Keratinocyte (primary cell): Measurements from ENCODE around the gene NIPBL. TPM values are rescaled to one million over a fixed set of nuclear protein-coding genes. Genes with fewer than 3 reads are reported as not detected.

Experiments
- DNase-seq: peaks from one replicate; pipeline ENCODE4 v3.0.0-alpha.2; 2011; ENCODE audit warnings: low read depth, missing footprints, low spot score
- FAIRE-seq: peaks from 2 replicates; lab custom pipeline; 2011; peaks lifted over from hg19 to GRCh38; lab: Jason Lieb, UNC
- H2AFZ ChIP-seq: 2 replicates; pipeline ENCODE4 v1.6.0; 2012; ENCODE audit warnings: low read length, control low read depth, inconsistent platforms; ENCODE audit not compliant: control insufficient read depth
- H3K27ac ChIP-seq: 2 replicates; pipeline ENCODE4 v1.5.1; 2011; ENCODE audit warnings: low read length; ENCODE audit not compliant: control insufficient read depth, insufficient read depth
- H3K27me3 ChIP-seq: 3 replicates; pipeline ENCODE4 v1.6.0; 2011; ENCODE audit warnings: low read length; ENCODE audit not compliant: control insufficient read depth, insufficient read depth; ENCODE audit errors: extremely low read depth
- H3K36me3 ChIP-seq, 2 experiments: 2 replicates in 1 of 2; 3 replicates in 1 of 2; pipeline ENCODE4 v1.5.1; 2011; ENCODE audit warnings: low read length in 2 of 2, mild to moderate bottlenecking in 1 of 2; ENCODE audit not compliant: control insufficient read depth in 2 of 2, insufficient read depth in 2 of 2; ENCODE audit errors: extremely low read depth in 1 of 2
- H3K4me1 ChIP-seq: 3 replicates; pipeline ENCODE4 v1.5.1; 2011; ENCODE audit warnings: low read length; ENCODE audit not compliant: control insufficient read depth, insufficient read depth; ENCODE audit errors: extremely low read depth
- H3K4me2 ChIP-seq: 3 replicates; pipeline ENCODE4 v1.6.0; 2011; ENCODE audit warnings: low read depth, low read length; ENCODE audit not compliant: control insufficient read depth, insufficient read depth; ENCODE audit errors: extremely low read depth
- H3K4me3 ChIP-seq, 3 experiments: fragments of 200-600 bp in 1 of 3; sonication (generic) in 1 of 3; 2 replicates in 2 of 3; 3 replicates in 1 of 3; pipeline ENCODE4 v1.5.1; 2011 to 2016; ENCODE audit warnings: low read length in 3 of 3, mild to moderate bottlenecking in 3 of 3, control low read depth in 2 of 3, inconsistent platforms in 1 of 3, low read depth in 1 of 3, mixed read lengths in 1 of 3, mixed run types in 1 of 3, moderate library complexity in 1 of 3; ENCODE audit not compliant: control insufficient read depth in 2 of 3, insufficient read depth in 2 of 3; ENCODE audit errors: extremely low read depth in 1 of 3
- H3K79me2 ChIP-seq: 2 replicates; pipeline ENCODE4 v1.6.0; 2012; ENCODE audit warnings: low read length; ENCODE audit not compliant: control insufficient read depth, insufficient read depth
- H3K9ac ChIP-seq: 3 replicates; pipeline ENCODE4 v1.6.0; 2011; ENCODE audit warnings: low read length; ENCODE audit not compliant: control insufficient read depth, insufficient read depth; ENCODE audit errors: extremely low read depth
- H3K9me1 ChIP-seq: 3 replicates; pipeline ENCODE4 v1.6.0; 2011; ENCODE audit warnings: low read length; ENCODE audit not compliant: control insufficient read depth, insufficient read depth; ENCODE audit errors: extremely low read depth
- H3K9me3 ChIP-seq: 2 replicates; pipeline ENCODE4 v1.5.1; 2012; ENCODE audit warnings: low read depth, low read length; ENCODE audit not compliant: control insufficient read depth
- H4K20me1 ChIP-seq: 3 replicates; pipeline ENCODE4 v1.6.0; 2011; ENCODE audit warnings: low read length; ENCODE audit not compliant: control insufficient read depth, insufficient read depth; ENCODE audit errors: extremely low read depth
- CTCF ChIP-seq, 3 experiments: IDR thresholded peaks in 1 of 3; conservative IDR thresholded peaks in 1 of 3; optimal IDR thresholded peaks in 1 of 3; 2 replicates in 2 of 3; 3 replicates in 1 of 3; pipeline versions ENCODE3 to v1.5.1; 2011; ENCODE audit warnings: low read length in 3 of 3, mild to moderate bottlenecking in 3 of 3, moderate library complexity in 2 of 3, control low read depth in 1 of 3, inconsistent platforms in 1 of 3; ENCODE audit not compliant: insufficient read depth in 2 of 3; ENCODE audit errors: extremely low read depth in 1 of 3
- EZH2 ChIP-seq: IDR thresholded peaks from one replicate; pipeline ENCODE4 v1.6.1; 2012; ENCODE audit warnings: inconsistent platforms, mild to moderate bottlenecking, low read length, moderate library complexity
- dilution Hi-C: fragments of 300-500 bp; cut with MboI; formaldehyde crosslinking; loops from one replicate; pipeline ENCODE4 v1.7.0; 2020; ENCODE audit warnings: low sequenced_read_pairs; ENCODE audit not compliant: extremely low pct_ligation_motif_present
- polyA plus RNA-seq, 5 experiments: library from polyadenylated mRNA; depleted of rRNA in 3 of 5; stranded (reverse) in 3 of 5; stranded (forward) in 1 of 5; unstranded in 1 of 5; fragments of >200 nt; gene quantifications; 1 replicate in 1 of 5; 2 replicates in 3 of 5; 3 replicates in 1 of 5; pipeline versions ENCODE4 v1.2.1 to v1.2.3, GENCODE V29; 2011 to 2012; ENCODE audit warnings: missing spikeins in 2 of 5, low read depth in 1 of 5, low replicate concordance in 1 of 5

NIPBL gene
- polyA plus RNA-seq, 1 donor (not counting 4 experiments of a cell fraction or from before 2014, with no cell fraction given), result 23.4 TPM

GRCh38 chr5:36879274-36880033 is 2.9 kb downstream of the NIPBL start:
- H2AFZ ChIP-seq, result no peak overlapping the region
- FAIRE-seq (no peak), DNase-seq (no peak)
- H3K9me3 ChIP-seq, result no peaks in the 10 kb centered on the region
- dilution Hi-C loops, result no loop called here
- no peaks in the 10 kb centered on the region for H3K27me3 ChIP-seq
- H3K36me3 ChIP-seq, result no peaks in the 10 kb centered on the region
- peak overlapping the region; percentile 85 for H3K4me2 ChIP-seq
- H3K4me1 ChIP-seq, result peaks cover 12% of the 10 kb centered on the region
- no peak for TF ChIP-seq EZH2
- no peak for TF ChIP-seq CTCF (optimal IDR thresholded peaks at IDR 0.05 in 1 of 3, IDR thresholded peaks at IDR 0.05 in 1 of 3, conservative IDR thresholded peaks at IDR 0.05 in 1 of 3; ENCODE audit: extremely low read depth in 1 of 3, insufficient read depth in 2 of 3, low read length in 3 of 3)
- H4K20me1 ChIP-seq, result peaks cover 7% of the 10 kb centered on the region
- peak overlapping the region; percentile 95 to 96 (median 96) for H3K4me3 ChIP-seq
- peak overlapping the region; percentile 96 for H3K27ac ChIP-seq
- peaks cover 96% of the 10 kb centered on the region for H3K79me2 ChIP-seq
- H3K9ac ChIP-seq, result peak overlapping the region; percentile 97
- H3K9me1 ChIP-seq, result no peaks in the 10 kb centered on the region

DNA sequence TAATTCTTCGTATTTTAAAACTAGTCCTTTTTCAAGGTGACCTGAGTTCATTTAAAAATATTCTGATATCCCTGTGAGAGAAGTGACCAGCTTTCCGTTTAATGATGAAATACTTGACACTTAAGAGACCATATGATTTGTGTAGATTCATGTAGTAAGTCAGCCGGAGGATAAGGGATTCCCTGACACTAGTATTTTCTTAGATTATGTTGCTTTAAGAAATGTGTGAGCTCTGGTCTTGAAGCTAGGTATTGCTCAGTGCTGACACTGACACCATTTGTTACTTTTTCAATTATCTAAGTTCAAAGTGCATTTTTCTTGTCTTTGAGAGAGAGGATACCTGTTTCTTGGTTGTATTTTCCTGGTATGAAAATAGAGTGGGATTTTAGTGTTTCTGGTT is 4.2 kb downstream of the NIPBL start:
- no peak for TF ChIP-seq EZH2
- Histone ChIP-seq H3K4me2 (peak overlapping the region; percentile 69), H3K27ac (peak overlapping the region; percentile 12), H3K27me3 (no peaks in the 10 kb centered on the region), H3K4me3 (peak overlapping the region in 2 of 3 experiments; percentile 30 to 37), H3K36me3 (peaks cover 0 to 4% of the 10 kb centered on the region in 2 experiments), H4K20me1 (peaks cover 7% of the 10 kb centered on the region), H3K79me2 (peaks cover 96% of the 10 kb centered on the region), H2AFZ (no peak overlapping the region), H3K9me3 (no peaks in the 10 kb centered on the region), H3K4me1 (peaks cover 11% of the 10 kb centered on the region), H3K9me1 (no peaks in the 10 kb centered on the region), H3K9ac (peak overlapping the region; percentile 18)
- dilution Hi-C loops, result no loop called here
- FAIRE-seq (no peak), DNase-seq (no peak)
